GM12878 (cell line): ENCODE data around the gene TFF1. TPM values are rescaled to one million over a fixed set of nuclear protein-coding genes. Genes with fewer than 3 reads are reported as not detected.

ENCODE experiments used
- ATAC-seq: fragments of 200-7000 bp; cut with Tn5 transposase; 3 replicates; pipeline ENCODE4 v1.9.1; 2020; ENCODE audit warnings: mild to moderate bottlenecking, moderate library complexity
- BruUV-seq: library from RNA; stranded (reverse); fragments of 400-500 nt; replicated peaks from 2 replicates; lab custom pipeline; 2021; lab: Mats Ljungman, UMichigan
- CTCF ChIA-PET: fragments of 300-600 bp; sonication (Branson Sonifier 250); formaldehyde crosslinking; extraction: SDS; loops from one replicate; lab custom pipeline; 2021; ENCODE audit warnings: inconsistent platforms; lab: Yijun Ruan, JAX
- POLR2A ChIA-PET: fragments of 350-600 bp; formaldehyde crosslinking; extraction: SDS; loops from one replicate; lab custom pipeline; 2021; ENCODE audit warnings: inconsistent platforms; lab: Charles Lee
- RAD21 ChIA-PET: fragments of 300-600 bp; sonication (Branson Sonifier 250); formaldehyde crosslinking; loops from one replicate; lab custom pipeline; 2023; ENCODE audit warnings: antibody characterized with exemption; ENCODE audit not compliant: unreplicated experiment; lab: Charles Lee
- SMC1A ChIA-PET: fragments of 300-600 bp; sonication (Branson Sonifier 250); formaldehyde crosslinking; loops from one replicate; lab custom pipeline; 2023; ENCODE audit not compliant: unreplicated experiment, uncharacterized antibody; lab: Charles Lee
- DNase-seq: peaks from one replicate; pipeline ENCODE4 v3.0.0-alpha.2; 2011; ENCODE audit warnings: low read depth, low spot score
- FAIRE-seq: peaks from 3 replicates; lab custom pipeline; 2011; peaks lifted over from hg19 to GRCh38; lab: Jason Lieb, UNC
- H2AFZ ChIP-seq: 2 replicates; pipeline ENCODE4 v1.6.0; 2011; ENCODE audit warnings: low read depth, low read length, control low read depth; ENCODE audit not compliant: control insufficient read depth
- H3K27ac ChIP-seq: 2 replicates; pipeline ENCODE4 v1.5.1; 2011; ENCODE audit warnings: control low read depth; ENCODE audit not compliant: control insufficient read depth, insufficient read depth
- H3K27me3 ChIP-seq, 2 experiments: replicated peaks in 1 of 2; 2 replicates each; pipeline versions ENCODE4 v1.6.0 to v1.6.1; 2011; ENCODE audit warnings: low read length in 1 of 2; ENCODE audit not compliant: control insufficient read depth in 2 of 2, insufficient read depth in 2 of 2
- H3K36me3 ChIP-seq, 2 experiments: 2 replicates each; pipeline ENCODE4 v1.5.1; 2011; ENCODE audit warnings: low read length in 1 of 2; ENCODE audit not compliant: control insufficient read depth in 2 of 2, insufficient read depth in 2 of 2
- H3K4me1 ChIP-seq: 2 replicates; pipeline ENCODE4 v1.6.1; 2011; ENCODE audit warnings: mild to moderate bottlenecking, low read length, moderate library complexity, mixed read lengths; ENCODE audit not compliant: control insufficient read depth, insufficient read depth
- H3K4me2 ChIP-seq: 2 replicates; pipeline ENCODE4 v1.6.0; 2011; ENCODE audit warnings: control low read depth; ENCODE audit not compliant: control insufficient read depth, insufficient read depth
- H3K4me3 ChIP-seq: fragments of 200-600 bp; sonication (generic); 2 replicates; pipeline ENCODE4 v1.5.1; 2016
- H3K79me2 ChIP-seq: 2 replicates; pipeline ENCODE4 v1.6.0; 2011; ENCODE audit warnings: low read length; ENCODE audit not compliant: control insufficient read depth, insufficient read depth
- H3K9ac ChIP-seq: 2 replicates; pipeline ENCODE4 v1.8.0; 2011; ENCODE audit warnings: low read length, control low read depth, mixed read lengths; ENCODE audit not compliant: control insufficient read depth, insufficient read depth
- H3K9me3 ChIP-seq: replicated peaks from 3 replicates; pipeline ENCODE4 v1.5.1; 2011; ENCODE audit warnings: mild to moderate bottlenecking, low read length; ENCODE audit not compliant: control insufficient read depth, insufficient read depth
- H4K20me1 ChIP-seq: 2 replicates; pipeline ENCODE4 v1.6.0; 2011; ENCODE audit not compliant: control insufficient read depth, insufficient read depth
- BRCA1 ChIP-seq: IDR thresholded peaks from 2 replicates; pipeline ENCODE4 v1.6.1; 2011; ENCODE audit warnings: low read depth, low read length, improper control_type of control experiment
- CREB1 ChIP-seq: IDR thresholded peaks from 2 replicates; pipeline ENCODE4 v1.6.1; 2012; ENCODE audit warnings: low read depth, mild to moderate bottlenecking, inconsistent platforms
- E4F1 ChIP-seq: fragments of 450-650 bp; IDR thresholded peaks from 2 replicates; pipeline ENCODE4 v1.6.1; 2018; ENCODE audit warnings: borderline replicate concordance, mild to moderate bottlenecking; ENCODE audit not compliant: partially characterized antibody
- EGR1 ChIP-seq, 2 experiments: IDR thresholded peaks; 1 replicate in 1 of 2; 2 replicates in 1 of 2; pipeline ENCODE4 v1.6.1; 2011 to 2012; ENCODE audit warnings: low read depth in 2 of 2, low read length in 2 of 2, borderline replicate concordance in 1 of 2, mild to moderate bottlenecking in 1 of 2, moderate library complexity in 1 of 2
- HSF1 ChIP-seq: fragments of 150-350 bp; IDR thresholded peaks from 2 replicates; pipeline ENCODE4 v1.6.1; 2014; ENCODE audit warnings: mild to moderate bottlenecking, low read depth, low read length
- IRF4 ChIP-seq: IDR thresholded peaks from 2 replicates; pipeline ENCODE4 v1.6.1; 2011; ENCODE audit warnings: low read depth, low read length
- LARP7 ChIP-seq: fragments of 450-650 bp; IDR thresholded peaks from 2 replicates; pipeline ENCODE4 v1.6.1; 2017; ENCODE audit warnings: mild to moderate bottlenecking
- ZNF384 ChIP-seq: IDR thresholded peaks from 2 replicates; pipeline ENCODE4 v1.6.1; 2012; ENCODE audit warnings: low read depth, mild to moderate bottlenecking, low read length, improper control_type of control experiment, borderline replicate concordance
- WGBS: methylation state at CpG from one replicate; pipeline ENCODE4 v1.1.6; 2016; ENCODE audit warnings: low lambda C conversion rate; ENCODE audit not compliant: insufficient replicate concordance, insufficient coverage; ENCODE audit errors: missing lambda C conversion rate; 5-methylcytosine and 5-hydroxymethylcytosine counted together
- in situ Hi-C: fragments of 300-500 bp; cut with MboI; formaldehyde crosslinking; loops from 9 replicates; pipeline ENCODE4 v1.14.3; 2018; ENCODE audit warnings: mixed read lengths
- intact Hi-C: fragments of 100-400 bp; cut with micrococcal nuclease; formaldehyde crosslinking; loops from one replicate; pipeline ENCODE4 v1.14.2; 2022; ENCODE audit not compliant: unreplicated experiment
- polyA plus RNA-seq, 11 experiments: library from polyadenylated mRNA; depleted of rRNA in 4 of 11; unstranded in 6 of 11; stranded (reverse) in 5 of 11; fragments of >200 nt; fragmentation: Nextera tagmentation in 4 of 11; fragmentation: Illumina TruSeq in 1 of 11; extraction: Ambion mirVana in 4 of 11; extraction: Trizol in 1 of 11; gene quantifications; 1 replicate in 1 of 11; 2 replicates in 10 of 11; pipeline versions ENCODE4 v1.2.1 to v1.2.3, GENCODE V29; 2011 to 2016; ENCODE audit warnings: inconsistent platforms in 2 of 11, missing spikeins in 2 of 11, low read depth in 1 of 11
- total RNA-seq, 4 experiments: library from RNA; depleted of rRNA in 3 of 4; stranded (reverse); fragments of >200 nt in 3 of 4; fragmentation: Illumina TruSeq in 1 of 4; extraction: Trizol in 1 of 4; gene quantifications; 2 replicates each; pipeline versions ENCODE4 v1.2.1 to v1.2.3, GENCODE V29; 2013 to 2021

Gene TFF1
- total and polyA plus RNA-seq, 10 of the 15 experiments (the other 5 are each of a cell fraction or from before 2014, with no cell fraction given): 0.13 TPM; not detected in 9

- Histone ChIP-seq H3K9me3 (peaks cover 6% of the 10 kb centered on the region; the same call in 2 of the 3 replicates), H3K4me2 (no peak overlapping the region), H3K27ac (no peak overlapping the region), H3K9ac (no peak overlapping the region), H2AFZ (no peak overlapping the region), H3K79me2 (peaks cover under 1% of the 10 kb centered on the region; the same call in 1 of the 2 replicates), H3K4me1 (peaks cover 39% of the 10 kb centered on the region), H3K4me3 (no peak overlapping the region), H3K36me3 (no peaks in the 10 kb centered on the region), H4K20me1 (no peaks in the 10 kb centered on the region), H3K27me3 (no peaks in the 10 kb centered on the region)
- RAD21 ChIA-PET: no interaction called here
- FAIRE-seq (no peak), ATAC-seq (no peak), DNase-seq (no peak)
- TF ChIP-seq HSF1: no peak
- TF ChIP-seq BRCA1: no peak
- TF ChIP-seq E4F1: no peak
- TF ChIP-seq EGR1 (IDR thresholded peaks at IDR 0.05; ENCODE audit: borderline replicate concordance in 1 of 2, low read depth in 2 of 2, low read length in 2 of 2): no peak
- no peak for TF ChIP-seq ZNF384
- no peak for TF ChIP-seq CREB1
- TF ChIP-seq LARP7: no peak
- TF ChIP-seq IRF4: no peak
- intact Hi-C loops (no loop called here), in situ Hi-C loops (no loop called here)
- POLR2A ChIA-PET: interaction anchor here (0.8 kb wide), 1 partner anchor 51 kb away, joined by 3 read pairs; no protein-coding TSS in a partner anchor
- CTCF ChIA-PET: interaction anchor here (1.6 kb wide), 1 partner anchor 10 kb away, joined by 3 read pairs; no protein-coding TSS in a partner anchor
- SMC1A ChIA-PET: interaction anchor here (1.0 kb wide), 1 partner anchor 36 kb away, joined by 5 read pairs; no protein-coding TSS in a partner anchor
- 93% methylated on average over 11 of the region's 11 CpGs for WGBS
- BruUV-seq: no TSS peak
These were observed 19.8 kb upstream of the TFF1 start for GRCh38 chr21:42386034-42386591.
